ENCODE data around the gene GNA12.

The GNA12 gene

GRCh38 chr7:2805213-2805944 is 38.7 kb downstream of the GNA12 start:
- H3K4me3 ChIP-seq (ENCODE audit: low read length): no peak overlapping the region
- no peaks in the 10 kb centered on the region for H3K27me3 ChIP-seq (replicated peaks; ENCODE audit: control insufficient read depth, insufficient read depth, low read length)
- no peak for DNase-seq (ENCODE audit: low read depth)
- peak overlapping the region; percentile 2 for H3K9ac ChIP-seq (ENCODE audit: low read length)
- peaks cover 82% of the 10 kb centered on the region for H3K4me1 ChIP-seq (ENCODE audit: control insufficient read depth, insufficient read depth, low read length)
- H3K9me3 ChIP-seq (ENCODE audit: control insufficient read depth, low read length): no peaks in the 10 kb centered on the region
- no peaks in the 10 kb centered on the region for H3K36me3 ChIP-seq (ENCODE audit: control insufficient read depth, insufficient read depth, low read length, severe bottlenecking)

- Histone ChIP-seq H3K4me3 (ENCODE audit: low read length) (no peak overlapping the region), H3K4me1 (ENCODE audit: control insufficient read depth, insufficient read depth, low read length) (peaks cover 75% of the 10 kb centered on the region), H3K27me3 (replicated peaks; ENCODE audit: control insufficient read depth, insufficient read depth, low read length) (no peaks in the 10 kb centered on the region), H3K9me3 (ENCODE audit: control insufficient read depth, low read length) (no peaks in the 10 kb centered on the region), H3K9ac (ENCODE audit: low read length) (no peak overlapping the region), H3K36me3 (ENCODE audit: control insufficient read depth, insufficient read depth, low read length, severe bottlenecking) (no peaks in the 10 kb centered on the region)
- DNase-seq (ENCODE audit: low read depth): no peak
Observed at GRCh38 chr7:2804227-2804763, 39.8 kb downstream of the GNA12 start.

GRCh38 chr7:2803755-2804154 is 40.4 kb downstream of the GNA12 start:
- Histone ChIP-seq H3K4me3 (ENCODE audit: low read length) (no peak overlapping the region), H3K9ac (ENCODE audit: low read length) (peak overlapping the region; percentile 68), H3K9me3 (ENCODE audit: control insufficient read depth, low read length) (no peaks in the 10 kb centered on the region), H3K4me1 (ENCODE audit: control insufficient read depth, insufficient read depth, low read length) (peaks cover 70% of the 10 kb centered on the region), H3K27me3 (replicated peaks; ENCODE audit: control insufficient read depth, insufficient read depth, low read length) (no peaks in the 10 kb centered on the region), H3K36me3 (ENCODE audit: control insufficient read depth, insufficient read depth, low read length, severe bottlenecking) (no peaks in the 10 kb centered on the region)
- no peak for DNase-seq (ENCODE audit: low read depth)

DNA sequence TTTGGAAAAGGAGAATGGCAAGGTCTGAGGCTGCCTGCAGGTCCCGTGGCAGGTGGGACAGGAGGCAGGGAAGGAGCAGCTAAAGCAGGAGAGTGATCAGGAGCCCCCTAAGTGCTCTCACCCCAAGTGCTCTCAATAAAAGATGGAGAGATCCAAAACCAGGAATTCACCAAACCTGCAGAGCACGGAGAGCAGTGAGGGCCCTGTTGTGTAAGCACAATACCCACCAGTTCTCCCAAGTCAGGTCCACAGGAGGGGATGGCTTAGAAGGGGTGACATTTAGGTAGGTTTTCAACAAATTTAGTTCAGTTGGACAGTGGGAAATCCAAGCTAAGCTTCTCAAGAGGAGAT is 40.8 kb downstream of the GNA12 start:
- Histone ChIP-seq H3K27me3 (replicated peaks; ENCODE audit: control insufficient read depth, insufficient read depth, low read length) (no peaks in the 10 kb centered on the region), H3K9me3 (ENCODE audit: control insufficient read depth, low read length) (no peaks in the 10 kb centered on the region), H3K4me1 (ENCODE audit: control insufficient read depth, insufficient read depth, low read length) (peaks cover 65% of the 10 kb centered on the region), H3K4me3 (ENCODE audit: low read length) (peak overlapping the region; percentile 62), H3K36me3 (ENCODE audit: control insufficient read depth, insufficient read depth, low read length, severe bottlenecking) (no peaks in the 10 kb centered on the region), H3K9ac (ENCODE audit: low read length) (peak overlapping the region; percentile 68)
- no peak for DNase-seq (ENCODE audit: low read depth)

DNA sequence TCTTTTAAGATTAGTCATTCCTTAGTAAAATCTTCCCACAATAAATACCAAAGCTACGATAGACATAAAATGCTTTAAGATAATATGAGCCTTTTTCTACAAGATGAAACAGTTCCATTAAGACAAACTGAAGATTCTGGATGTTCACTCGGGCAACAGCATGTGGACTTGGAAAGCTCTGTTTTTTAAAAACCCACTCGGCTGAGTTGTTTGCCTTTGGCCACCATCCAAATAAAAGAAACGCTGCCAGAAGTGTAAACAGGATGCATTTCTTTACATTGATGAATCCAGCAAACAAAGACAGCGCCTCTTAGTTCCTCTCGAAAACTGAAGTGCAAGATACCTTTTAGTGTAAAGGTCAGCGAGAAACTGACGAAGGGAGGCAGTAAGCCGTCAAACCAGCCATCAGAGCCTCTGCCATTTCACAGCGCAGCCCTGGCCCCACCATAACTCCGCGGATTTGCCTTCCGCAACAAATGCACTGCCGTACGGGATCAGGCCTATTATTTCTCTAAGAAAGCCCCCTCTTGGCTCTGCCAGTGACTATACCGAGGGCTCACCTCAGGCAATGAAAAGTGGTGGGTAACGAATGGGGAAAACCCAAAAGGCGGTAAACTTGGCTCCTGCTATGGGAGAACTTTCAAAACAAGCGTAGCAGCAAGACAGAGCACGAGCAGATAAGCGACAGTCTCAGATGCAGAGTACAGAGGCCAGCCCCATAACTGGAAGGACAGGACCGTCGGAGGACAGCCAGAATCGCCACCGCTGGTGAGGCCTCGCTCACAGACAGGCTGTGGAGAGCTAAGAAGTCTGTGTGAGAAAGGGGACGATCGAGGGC is 41.4 kb downstream of the GNA12 start:
- Histone ChIP-seq H3K27me3 (replicated peaks; ENCODE audit: control insufficient read depth, insufficient read depth, low read length) (no peaks in the 10 kb centered on the region), H3K4me1 (ENCODE audit: control insufficient read depth, insufficient read depth, low read length) (peaks cover 59% of the 10 kb centered on the region), H3K4me3 (ENCODE audit: low read length) (peak overlapping the region; percentile 62), H3K9ac (ENCODE audit: low read length) (peak overlapping the region; percentile 68), H3K9me3 (ENCODE audit: control insufficient read depth, low read length) (no peaks in the 10 kb centered on the region), H3K36me3 (ENCODE audit: control insufficient read depth, insufficient read depth, low read length, severe bottlenecking) (no peaks in the 10 kb centered on the region)
- peak; percentile 42 for DNase-seq (ENCODE audit: low read depth)

DNA sequence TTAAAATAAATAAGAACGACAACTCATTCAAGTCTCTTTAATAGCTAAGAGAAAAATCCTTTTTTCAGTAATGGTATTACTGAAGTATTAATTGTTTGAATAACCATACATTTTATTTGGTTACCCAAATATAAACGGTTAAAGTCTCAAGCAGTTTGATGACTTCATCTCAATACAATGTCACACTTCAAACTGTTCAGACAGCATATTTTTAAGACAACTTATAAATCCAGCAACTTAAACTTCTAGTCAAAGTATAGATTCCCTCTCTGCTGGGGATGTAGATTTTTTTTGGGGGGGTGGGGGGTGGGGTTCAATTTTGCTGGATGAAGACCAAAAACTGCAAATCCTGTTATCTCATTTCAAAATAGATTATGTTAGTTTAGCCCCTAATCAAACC is 42.0 kb downstream of the GNA12 start:
- no peaks in the 10 kb centered on the region for H3K9me3 ChIP-seq (ENCODE audit: control insufficient read depth, low read length)
- H3K27me3 ChIP-seq (replicated peaks; ENCODE audit: control insufficient read depth, insufficient read depth, low read length): no peaks in the 10 kb centered on the region
- peak; percentile 35 for DNase-seq (ENCODE audit: low read depth)
- H3K4me1 ChIP-seq (ENCODE audit: control insufficient read depth, insufficient read depth, low read length): peaks cover 54% of the 10 kb centered on the region
- H3K36me3 ChIP-seq (ENCODE audit: control insufficient read depth, insufficient read depth, low read length, severe bottlenecking): no peaks in the 10 kb centered on the region
- peak overlapping the region; percentile 62 for H3K4me3 ChIP-seq (ENCODE audit: low read length)
- H3K9ac ChIP-seq (ENCODE audit: low read length): peak overlapping the region; percentile 68

DNA sequence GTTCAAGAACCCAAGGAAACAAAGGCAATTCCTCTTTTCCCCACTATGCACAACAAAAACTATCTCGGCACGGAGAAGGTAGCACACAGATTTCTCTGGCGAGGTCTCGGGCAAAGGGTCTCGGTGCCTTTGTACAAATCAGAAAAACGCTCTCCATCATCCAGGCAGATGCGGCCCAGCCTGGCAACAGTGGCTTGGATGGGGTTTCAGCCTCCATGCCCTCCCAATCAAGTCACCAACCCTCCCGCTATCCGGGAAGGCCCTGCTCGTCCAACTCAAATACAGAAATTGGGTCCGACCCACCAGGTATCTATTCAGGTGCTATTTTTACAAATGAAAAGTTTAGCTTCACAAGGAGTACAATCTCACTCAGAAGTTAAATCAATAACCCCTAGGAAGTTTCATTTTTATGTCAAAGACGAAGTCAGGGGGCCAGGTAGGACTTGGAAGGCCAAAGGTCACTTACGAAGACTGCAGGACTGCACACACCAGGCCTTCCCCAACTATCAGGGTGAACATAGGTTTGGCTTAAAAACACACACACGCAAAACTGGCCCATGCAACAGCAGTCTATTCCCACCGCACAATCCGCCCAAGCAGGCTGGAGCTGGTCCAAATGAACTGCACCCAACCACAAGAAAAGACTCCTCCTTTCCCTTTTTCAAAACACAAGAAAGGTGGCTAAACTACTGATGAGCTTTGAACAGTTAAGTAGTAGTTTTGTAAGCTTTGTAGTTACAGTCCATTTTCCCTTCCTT is 43.0 kb downstream of the GNA12 start:
- peak overlapping the region; percentile 62 for H3K4me3 ChIP-seq (ENCODE audit: low read length)
- no peak for DNase-seq (ENCODE audit: low read depth)
- H3K27me3 ChIP-seq (replicated peaks; ENCODE audit: control insufficient read depth, insufficient read depth, low read length): no peaks in the 10 kb centered on the region
- no peaks in the 10 kb centered on the region for H3K9me3 ChIP-seq (ENCODE audit: control insufficient read depth, low read length)
- H3K9ac ChIP-seq (ENCODE audit: low read length): peak overlapping the region; percentile 68
- H3K4me1 ChIP-seq (ENCODE audit: control insufficient read depth, insufficient read depth, low read length): peaks cover 57% of the 10 kb centered on the region
- H3K36me3 ChIP-seq (ENCODE audit: control insufficient read depth, insufficient read depth, low read length, severe bottlenecking): no peaks in the 10 kb centered on the region

DNA sequence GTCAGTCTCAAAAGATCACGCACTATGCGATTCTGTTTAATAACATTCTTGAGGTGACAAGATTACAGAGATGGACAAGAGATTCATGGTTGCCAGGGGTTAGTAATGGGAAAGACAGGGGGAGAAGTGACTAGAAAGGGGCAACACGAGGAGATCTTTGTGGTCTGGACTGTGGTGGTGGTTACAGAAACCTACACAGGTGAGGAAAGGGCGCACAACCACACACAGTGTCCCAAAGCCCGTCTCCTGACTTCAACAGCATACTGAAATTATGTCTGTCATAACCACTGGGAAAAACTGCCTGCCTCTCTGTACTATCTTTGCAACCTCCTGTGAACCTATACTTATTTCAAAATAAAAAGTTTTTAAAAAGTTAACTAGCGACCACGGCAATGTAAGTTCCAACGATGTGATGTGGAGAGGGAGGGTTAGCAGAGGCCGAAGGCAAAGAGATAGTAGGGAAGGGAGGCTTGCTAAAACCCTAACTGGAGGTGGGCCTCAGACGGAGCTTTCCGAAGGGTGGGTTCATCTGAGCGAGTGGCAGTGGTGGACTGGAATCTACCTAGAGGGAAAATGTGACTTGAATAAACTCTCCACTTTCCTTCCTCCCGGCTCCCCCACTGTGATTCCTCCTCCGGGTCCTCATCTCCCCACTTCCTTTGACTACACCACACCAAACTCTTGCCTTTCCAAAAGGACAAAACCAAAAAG is 43.7 kb downstream of the GNA12 start:
- no peaks in the 10 kb centered on the region for H3K27me3 ChIP-seq (replicated peaks; ENCODE audit: control insufficient read depth, insufficient read depth, low read length)
- peaks cover 63% of the 10 kb centered on the region for H3K4me1 ChIP-seq (ENCODE audit: control insufficient read depth, insufficient read depth, low read length)
- no peak overlapping the region for H3K9ac ChIP-seq (ENCODE audit: low read length)
- H3K36me3 ChIP-seq (ENCODE audit: control insufficient read depth, insufficient read depth, low read length, severe bottlenecking): no peaks in the 10 kb centered on the region
- no peak overlapping the region for H3K4me3 ChIP-seq (ENCODE audit: low read length)
- no peaks in the 10 kb centered on the region for H3K9me3 ChIP-seq (ENCODE audit: control insufficient read depth, low read length)
- DNase-seq (ENCODE audit: low read depth): no peak

DNA sequence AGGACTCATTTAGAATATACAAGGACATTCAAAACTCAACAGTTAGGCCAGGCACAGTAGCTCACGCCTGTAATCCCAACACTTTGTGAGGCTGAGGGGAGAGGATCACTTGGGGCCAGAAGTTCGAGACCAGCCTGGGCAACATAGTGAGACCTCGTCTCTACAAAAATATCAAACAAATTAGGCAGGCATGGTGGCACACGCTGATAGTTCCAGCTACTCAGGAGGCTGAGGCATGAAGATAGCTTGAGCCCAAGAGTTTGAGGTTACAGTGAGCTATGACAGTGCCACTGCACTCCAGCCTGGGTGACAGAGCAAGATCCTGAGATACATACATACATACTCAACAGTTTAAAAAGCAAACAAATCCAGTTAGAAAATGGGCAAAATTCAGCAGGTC is 44.9 kb downstream of the GNA12 start:
- DNase-seq (ENCODE audit: low read depth): no peak
- Histone ChIP-seq H3K27me3 (replicated peaks; ENCODE audit: control insufficient read depth, insufficient read depth, low read length) (no peaks in the 10 kb centered on the region), H3K4me3 (ENCODE audit: low read length) (no peak overlapping the region), H3K9me3 (ENCODE audit: control insufficient read depth, low read length) (no peaks in the 10 kb centered on the region), H3K9ac (ENCODE audit: low read length) (no peak overlapping the region), H3K36me3 (ENCODE audit: control insufficient read depth, insufficient read depth, low read length, severe bottlenecking) (peaks cover 6% of the 10 kb centered on the region), H3K4me1 (ENCODE audit: control insufficient read depth, insufficient read depth, low read length) (peaks cover 57% of the 10 kb centered on the region)

GRCh38 chr7:2798669-2799068 is 45.4 kb downstream of the GNA12 start:
- Histone ChIP-seq H3K9me3 (ENCODE audit: control insufficient read depth, low read length) (no peaks in the 10 kb centered on the region), H3K4me3 (ENCODE audit: low read length) (no peak overlapping the region), H3K36me3 (ENCODE audit: control insufficient read depth, insufficient read depth, low read length, severe bottlenecking) (peaks cover 12% of the 10 kb centered on the region), H3K27me3 (replicated peaks; ENCODE audit: control insufficient read depth, insufficient read depth, low read length) (no peaks in the 10 kb centered on the region), H3K9ac (ENCODE audit: low read length) (no peak overlapping the region), H3K4me1 (ENCODE audit: control insufficient read depth, insufficient read depth, low read length) (peaks cover 51% of the 10 kb centered on the region)
- no peak for DNase-seq (ENCODE audit: low read depth)
